GM20431 (cell line): ENCODE results near the gene ADGRG7.
"Not testable (repeated sequence)": the region's sequence is repeated elsewhere in the genome, so short reads cannot be mapped to it uniquely, and the experiment has no call there.

ENCODE experiments used
- in situ Hi-C: fragments of 300-500 bp; cut with MseI, MboI; formaldehyde crosslinking; loops from one replicate; pipeline ENCODE4 v1.15.0; 2020; ENCODE audit warnings: low sequenced_read_pairs; ENCODE audit not compliant: unreplicated experiment

The ADGRG7 gene

DNA sequence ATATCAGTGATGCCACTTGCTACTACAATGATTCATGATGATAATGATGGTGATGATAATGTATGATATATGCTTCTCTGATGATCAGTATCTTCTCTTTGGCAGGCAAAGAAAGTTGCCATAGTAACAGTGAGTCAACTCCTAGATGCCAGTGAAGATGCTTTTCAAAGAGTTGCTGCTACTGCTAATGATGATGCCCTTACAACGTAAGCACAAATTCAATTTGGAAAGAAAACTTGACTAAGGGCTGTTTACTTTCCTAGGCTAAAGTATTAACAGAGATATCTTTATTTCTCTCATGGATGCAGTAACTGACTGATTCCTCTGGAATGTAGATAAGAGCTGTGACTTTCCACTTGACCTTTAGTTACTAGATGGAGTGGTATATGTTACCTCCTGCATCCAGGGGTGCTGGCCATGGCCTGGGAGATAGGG lies 27.8 kb downstream of the ADGRG7 start:
- in situ Hi-C loops: no loop called here

DNA sequence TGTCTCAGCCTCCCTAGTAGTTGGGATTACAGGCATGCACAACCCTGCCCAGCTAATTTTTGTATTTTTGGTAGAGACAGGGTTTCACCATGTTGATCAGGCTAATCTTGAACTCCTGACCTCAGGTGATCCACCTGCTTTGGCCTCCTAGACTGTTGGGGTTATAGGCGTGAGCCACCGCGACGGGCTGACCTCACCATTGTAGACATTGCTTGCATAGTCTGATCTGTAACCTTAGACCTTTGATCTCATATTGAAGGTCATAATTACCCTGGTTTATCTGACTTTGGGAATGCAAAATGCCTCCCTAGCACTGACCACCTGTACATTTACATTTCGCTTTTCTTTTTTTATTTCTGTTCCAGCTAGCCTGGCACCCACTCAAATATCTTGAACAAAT lies 31.2 kb downstream of the ADGRG7 start:
- in situ Hi-C loops: no loop called here

DNA sequence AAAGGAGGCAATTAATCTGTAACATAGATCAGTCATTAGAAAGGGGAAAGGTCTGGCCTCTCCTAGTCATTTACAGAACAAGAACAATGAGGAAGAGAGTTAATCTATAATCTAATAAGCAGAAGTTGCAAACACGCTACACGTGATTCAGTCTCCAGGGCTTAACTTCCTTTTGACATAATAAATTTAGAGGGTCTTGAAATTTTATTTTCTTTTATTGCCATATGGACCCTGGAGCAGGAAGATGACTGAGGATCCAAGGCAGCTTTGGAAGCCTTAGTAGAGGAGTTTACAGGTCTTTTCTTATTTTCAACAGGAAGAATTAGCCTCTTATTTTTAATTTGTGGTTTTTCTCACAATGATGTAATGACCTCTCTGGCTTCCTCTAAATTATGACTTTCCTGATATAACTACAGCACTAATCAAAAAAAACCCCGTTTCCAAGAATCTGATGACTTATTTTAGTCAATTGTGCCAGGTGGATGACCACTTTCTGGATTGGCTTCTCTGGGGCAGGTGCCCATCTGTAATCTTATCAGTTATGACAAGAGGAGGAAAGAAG lies 32.2 kb downstream of the ADGRG7 start:
- in situ Hi-C loops: no loop called here

DNA sequence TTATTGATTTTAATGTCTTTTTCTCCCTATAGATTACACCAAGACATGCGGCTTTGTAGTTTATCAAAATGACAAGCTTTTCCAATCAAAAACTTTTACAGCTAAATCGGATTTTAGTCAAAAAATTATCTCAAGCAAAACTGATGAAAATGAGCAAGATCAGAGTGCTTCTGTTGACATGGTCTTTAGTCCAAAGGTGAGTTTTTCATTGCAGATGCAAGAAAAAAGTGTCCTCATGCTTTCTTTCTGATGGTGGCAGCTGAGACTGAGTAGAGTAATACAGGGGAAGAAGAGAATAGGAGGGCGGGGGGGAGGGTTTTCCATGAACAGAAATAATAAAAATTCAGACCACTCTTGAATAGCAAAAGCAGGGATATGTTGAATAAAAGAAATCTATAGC lies 36.5 kb downstream of the ADGRG7 start:
- in situ Hi-C loops: no loop called here

DNA sequence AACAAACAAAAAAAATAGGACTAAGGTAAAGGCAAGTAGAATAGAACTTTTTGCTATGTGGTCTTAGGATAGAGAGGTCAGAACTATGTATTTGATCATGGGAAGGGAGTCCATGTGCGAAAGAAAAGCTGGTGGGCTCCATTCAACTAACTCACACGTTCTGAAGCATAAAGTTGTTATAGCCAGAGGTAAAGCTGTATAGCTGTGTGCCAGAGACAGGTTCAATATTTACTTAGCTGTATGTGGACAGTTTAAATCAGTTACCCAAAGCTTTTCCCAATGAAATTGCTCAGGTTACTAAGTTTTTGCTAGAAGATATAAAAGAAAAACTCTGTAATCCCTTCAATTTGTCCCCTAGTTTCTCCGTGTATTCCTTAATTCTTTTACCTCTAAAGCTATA lies 37.8 kb downstream of the ADGRG7 start:
- in situ Hi-C loops: no loop called here

DNA sequence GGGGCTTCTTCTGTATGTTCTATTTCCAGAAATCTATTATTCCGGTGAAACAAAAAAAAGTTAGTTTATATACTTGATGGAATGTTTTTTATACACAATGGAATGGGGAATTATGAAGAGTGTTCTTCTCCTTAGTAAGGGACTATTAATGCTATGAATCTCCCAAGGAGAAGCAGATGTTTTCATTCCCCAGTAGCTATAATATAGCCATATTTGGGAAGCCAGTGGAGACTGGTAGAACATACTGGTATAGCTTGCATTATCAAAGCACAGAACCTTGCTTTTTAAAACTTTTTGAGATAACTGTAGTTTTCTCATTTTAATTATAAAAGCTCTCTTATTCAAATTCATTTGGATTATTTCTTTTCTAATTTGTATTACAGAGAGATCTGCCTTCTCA lies 38.3 kb downstream of the ADGRG7 start:
- in situ Hi-C loops: no loop called here

DNA sequence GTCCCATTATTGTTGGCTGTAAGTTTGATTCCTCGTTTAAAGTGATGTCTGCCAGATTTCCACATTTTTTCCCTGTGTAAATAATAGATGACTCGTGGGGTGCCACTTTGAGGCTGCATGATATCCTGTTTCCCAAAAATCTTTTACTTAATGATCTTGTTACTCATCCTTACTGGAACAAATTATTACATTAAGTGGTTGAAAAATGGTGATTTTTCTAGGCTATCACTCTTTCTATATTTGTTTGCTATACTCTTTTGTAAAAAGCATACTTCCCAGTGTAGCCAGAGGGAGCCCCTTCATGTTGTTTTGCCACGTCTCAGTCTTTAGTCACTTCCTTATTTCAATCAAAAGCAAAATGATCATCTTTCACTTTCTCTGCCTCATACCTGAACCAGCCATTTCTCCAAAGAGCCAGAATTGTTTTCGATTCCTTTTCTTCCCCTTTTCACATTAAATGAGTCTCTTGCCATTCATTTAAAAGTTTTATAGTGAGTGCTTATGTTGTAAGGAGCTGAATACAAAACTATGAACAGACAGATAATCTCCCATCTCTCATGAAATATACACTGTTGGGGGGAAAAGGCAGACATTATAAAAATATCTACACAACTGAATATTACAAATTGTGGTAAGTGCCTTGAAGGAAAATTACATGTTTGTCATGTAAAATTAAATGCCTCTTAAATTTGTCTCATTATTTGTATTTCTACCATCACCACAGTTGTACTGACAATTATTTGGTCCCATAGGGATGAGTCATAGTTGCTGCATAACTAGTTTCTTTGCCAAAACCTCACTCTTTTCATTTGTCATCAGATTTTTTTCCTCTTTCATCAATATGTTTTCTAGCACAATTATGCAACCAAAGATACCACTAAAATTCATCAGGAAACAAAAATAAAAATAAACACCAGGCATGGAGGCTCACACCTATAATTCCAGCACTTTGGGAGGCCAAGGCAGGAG lies 41.5 kb downstream of the ADGRG7 start:
- in situ Hi-C loops: no loop called here

DNA sequence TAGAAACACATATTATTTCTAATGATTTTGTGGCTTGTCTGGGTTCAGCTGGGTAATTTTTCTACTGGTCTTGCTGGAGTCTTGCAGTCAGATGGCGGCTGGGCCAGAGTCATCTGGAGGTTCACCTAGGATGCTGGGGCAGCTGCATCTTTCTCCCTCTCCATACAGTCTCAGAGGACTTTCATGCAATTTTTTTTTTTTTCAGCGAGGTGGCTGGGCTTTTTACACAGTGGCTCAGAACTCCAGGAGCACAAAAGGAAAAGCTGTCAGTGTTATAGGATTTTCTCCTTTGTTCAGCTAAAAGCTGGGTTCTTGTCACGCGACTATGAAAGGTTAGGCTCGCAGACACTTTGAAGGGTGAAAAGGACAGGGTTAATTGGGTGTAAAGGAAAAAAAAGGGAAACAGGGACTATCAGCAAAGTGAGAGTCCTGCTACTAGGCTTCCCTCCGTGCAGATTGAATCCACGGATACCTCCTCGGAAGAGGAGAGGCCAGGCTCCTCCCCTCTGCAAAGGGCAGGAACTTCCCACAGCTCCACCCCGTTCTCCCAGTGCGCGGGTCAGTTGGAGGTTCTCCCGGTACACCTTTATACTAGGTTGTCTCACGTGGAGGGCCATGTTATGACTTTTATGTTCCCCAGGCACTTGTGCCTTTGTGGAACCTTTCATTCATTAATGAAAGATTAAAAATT lies 44.3 kb downstream of the ADGRG7 start:
- in situ Hi-C loops: no loop called here

DNA sequence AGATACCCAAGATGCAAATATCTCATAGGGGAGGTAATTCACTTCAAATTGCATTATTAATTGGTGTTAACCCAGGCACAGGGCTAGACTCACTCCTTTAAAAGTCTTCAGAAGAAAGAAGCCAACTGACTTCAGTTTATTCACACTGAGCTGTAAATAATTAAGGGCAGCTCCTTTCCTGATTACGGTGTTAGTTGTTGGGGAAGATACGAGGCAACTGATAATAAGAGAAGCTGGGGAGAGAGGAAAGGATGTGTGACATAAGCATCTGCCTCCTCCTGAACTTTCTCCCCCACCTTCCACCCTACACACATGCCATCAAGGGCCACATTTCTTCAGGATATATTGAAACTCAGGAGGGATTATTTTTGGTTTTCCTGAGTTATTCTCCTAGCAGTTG lies 47.5 kb downstream of the ADGRG7 start:
- in situ Hi-C loops: no loop called here

DNA sequence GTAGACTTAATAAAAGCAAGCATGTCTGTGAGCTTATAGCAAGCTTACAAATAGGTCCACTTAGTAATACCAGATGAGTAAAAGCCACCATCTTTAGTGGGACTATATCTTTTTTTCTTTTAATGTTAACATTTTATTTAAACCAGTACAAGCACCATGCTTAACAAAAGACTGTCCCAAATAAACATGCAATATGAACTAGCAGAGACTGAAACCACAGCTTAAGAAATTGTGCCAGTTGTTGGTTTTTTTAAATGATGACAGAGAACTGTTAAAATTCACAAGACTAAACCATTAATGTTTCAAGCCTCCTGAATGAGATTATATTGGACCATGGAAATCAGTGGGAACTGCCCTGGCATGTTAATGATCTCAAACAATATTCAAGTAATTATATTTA lies 51.9 kb downstream of the ADGRG7 start:
- in situ Hi-C loops: not testable (repeated sequence)

DNA sequence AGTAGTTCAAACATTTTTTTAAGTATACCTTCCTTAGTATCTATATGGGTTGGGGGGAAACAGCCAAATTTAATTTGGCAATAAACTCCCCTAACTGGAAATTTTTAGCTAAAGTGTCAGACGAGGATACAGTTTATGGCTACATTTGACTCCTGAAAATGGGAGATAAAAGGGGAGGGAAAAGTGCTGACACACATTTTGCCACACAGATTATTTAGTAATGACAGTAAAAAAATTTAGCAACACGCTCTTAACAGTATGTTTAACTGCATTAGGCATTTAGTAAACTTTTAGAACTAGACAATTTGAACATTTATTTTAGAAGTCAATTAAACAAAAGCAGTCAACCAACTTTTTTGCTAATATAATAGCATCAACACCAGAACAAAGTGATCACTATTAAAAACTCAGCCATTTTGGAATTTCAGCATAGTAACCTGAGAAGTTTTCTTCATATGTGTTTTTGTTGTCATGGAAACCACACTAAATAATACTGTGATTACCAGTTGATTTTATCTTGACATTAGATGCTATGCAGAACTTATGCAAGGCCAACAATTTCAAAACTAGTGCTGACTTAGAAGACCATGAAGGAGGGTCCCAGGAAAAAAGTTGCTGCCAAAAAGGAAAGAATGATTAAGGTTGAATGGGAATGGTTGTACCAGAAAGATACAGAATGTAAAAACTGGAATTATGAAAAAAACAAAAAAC lies 52.9 kb downstream of the ADGRG7 start:
- in situ Hi-C loops: no loop called here

DNA sequence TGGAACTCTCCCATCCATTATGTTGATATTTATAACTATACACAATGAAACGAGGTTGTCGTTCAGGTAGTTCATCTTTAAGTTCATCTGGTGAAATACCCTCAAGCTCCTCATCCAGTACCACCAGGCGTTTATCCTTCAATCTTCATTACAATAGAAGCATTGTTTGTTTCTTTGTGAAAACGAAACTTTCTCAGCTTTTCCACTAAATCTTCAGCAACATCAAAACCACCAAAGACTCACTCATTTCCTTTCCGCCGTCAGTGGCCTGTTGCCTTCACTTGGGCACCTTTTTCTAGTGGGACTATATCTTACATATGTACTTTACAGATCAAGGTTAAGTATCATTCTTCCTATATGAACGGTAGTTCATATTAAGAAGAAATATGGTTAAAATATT lies 55.8 kb downstream of the ADGRG7 start:
- in situ Hi-C loops: no loop called here

DNA sequence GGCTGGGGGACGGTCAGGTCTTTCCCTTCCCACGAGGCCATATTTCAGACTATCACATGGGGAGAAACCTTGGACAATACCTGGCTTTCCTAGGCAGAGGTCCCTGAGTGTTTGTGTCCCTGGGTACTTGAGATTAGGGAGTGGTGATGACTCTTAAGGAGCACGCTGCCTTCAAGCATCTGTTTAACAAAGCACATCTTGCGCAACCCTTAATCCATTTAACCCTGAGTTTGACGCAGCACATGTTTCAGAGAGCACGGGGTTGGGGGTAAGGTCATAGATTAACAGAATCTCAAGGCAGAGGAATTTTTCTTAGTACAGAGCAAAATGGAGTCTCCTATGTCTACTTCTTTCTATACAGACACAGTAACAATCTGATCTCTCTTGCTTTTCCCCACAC lies 57.3 kb downstream of the ADGRG7 start:
- in situ Hi-C loops: not testable (repeated sequence)

DNA sequence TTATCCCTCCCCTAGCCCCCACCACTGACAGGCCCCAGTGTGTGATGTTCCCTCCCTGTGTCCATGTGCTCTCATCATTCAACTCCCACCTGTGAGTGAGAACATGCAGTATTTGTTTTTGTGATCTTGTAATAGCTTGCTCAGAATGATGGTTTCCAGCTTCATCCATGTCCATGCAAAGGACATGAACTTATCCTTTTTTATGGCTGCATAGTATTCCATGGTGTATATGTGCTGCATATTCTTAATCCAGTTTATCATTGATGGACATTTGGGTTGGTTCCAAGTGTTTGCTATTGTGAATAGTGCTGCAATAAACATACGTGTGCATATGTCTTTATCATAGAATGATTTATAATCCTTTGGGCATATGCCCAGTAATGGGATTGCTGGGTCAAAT lies 57.9 kb downstream of the ADGRG7 start:
- in situ Hi-C loops: not testable (repeated sequence)

DNA sequence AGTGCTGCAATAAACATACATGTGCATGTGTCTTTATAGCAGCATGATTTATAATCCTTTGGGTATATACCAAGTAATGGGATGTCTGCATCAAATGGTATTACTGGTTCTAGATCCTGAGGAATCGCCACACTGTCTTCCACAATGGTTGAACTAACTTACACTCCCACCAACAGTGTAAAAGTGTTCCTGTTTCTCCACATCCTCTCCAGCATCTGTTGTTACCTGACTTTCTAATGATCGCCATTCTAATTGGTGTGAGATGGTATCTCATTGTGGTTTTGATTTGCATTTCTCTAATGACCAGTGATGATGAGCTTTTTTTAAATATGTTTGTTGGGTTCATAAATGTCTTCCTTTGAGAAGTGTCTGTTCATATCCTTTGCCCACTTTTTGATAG lies 61.6 kb downstream of the ADGRG7 start:
- in situ Hi-C loops: not testable (repeated sequence)

DNA sequence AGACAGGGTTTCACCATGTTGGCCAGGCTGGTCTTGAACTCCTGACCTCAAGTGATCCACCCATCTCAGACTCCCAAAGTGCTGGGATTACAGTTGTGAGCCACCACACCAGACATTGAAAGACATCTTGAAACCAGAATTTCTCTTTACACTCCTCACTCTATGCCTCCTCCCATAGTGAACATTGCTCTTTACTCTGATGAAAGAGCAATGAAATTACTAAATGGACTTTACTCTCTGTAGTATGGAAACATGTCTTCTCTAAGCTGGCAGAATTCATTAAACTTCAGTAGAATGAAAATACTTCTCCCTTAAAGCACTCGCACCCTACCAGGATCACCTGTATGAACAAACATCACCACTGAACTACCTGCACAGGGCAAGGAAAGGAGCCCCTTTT lies 72.1 kb downstream of the ADGRG7 start:
- in situ Hi-C loops: no loop called here

DNA sequence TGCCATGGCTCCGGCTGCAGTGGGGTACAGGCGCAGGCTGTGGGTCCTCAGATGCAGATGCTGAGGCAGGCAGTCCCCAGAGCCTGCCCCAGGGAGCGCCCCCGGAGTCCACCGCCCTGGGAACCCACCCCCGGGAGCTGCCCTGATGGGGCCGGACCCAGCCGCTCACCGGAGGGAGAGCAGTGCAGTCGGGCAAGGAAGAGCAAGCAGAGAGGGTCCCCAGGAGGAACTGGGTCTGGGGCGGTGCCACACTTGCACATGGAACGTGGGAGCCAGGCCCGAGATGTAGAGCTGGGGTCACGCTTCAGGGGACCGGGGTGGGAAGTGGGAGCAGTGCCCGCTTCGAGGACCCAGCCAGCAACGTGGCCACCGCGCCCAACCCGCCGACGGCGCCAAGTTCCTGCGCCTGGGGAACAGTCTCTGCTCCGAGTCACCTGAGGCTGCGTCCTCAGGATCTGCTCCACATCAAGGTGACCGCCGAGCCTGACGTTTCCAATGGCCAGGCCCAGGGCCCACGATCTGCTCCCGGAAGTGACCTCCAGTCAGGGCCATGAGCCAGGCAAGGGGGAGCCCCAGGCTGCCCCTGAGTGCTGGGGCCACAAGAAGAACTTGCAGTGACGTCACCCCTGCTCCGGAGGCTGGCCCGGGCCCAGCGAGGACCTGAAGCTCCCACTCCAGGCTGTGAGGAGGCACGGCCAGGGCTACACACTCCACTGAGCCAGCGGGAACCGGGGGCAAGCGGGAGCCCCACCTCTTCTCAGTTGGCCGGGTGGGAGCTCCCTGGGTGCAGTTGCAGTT lies 72.9 kb downstream of the ADGRG7 start:
- in situ Hi-C loops: no loop called here

DNA sequence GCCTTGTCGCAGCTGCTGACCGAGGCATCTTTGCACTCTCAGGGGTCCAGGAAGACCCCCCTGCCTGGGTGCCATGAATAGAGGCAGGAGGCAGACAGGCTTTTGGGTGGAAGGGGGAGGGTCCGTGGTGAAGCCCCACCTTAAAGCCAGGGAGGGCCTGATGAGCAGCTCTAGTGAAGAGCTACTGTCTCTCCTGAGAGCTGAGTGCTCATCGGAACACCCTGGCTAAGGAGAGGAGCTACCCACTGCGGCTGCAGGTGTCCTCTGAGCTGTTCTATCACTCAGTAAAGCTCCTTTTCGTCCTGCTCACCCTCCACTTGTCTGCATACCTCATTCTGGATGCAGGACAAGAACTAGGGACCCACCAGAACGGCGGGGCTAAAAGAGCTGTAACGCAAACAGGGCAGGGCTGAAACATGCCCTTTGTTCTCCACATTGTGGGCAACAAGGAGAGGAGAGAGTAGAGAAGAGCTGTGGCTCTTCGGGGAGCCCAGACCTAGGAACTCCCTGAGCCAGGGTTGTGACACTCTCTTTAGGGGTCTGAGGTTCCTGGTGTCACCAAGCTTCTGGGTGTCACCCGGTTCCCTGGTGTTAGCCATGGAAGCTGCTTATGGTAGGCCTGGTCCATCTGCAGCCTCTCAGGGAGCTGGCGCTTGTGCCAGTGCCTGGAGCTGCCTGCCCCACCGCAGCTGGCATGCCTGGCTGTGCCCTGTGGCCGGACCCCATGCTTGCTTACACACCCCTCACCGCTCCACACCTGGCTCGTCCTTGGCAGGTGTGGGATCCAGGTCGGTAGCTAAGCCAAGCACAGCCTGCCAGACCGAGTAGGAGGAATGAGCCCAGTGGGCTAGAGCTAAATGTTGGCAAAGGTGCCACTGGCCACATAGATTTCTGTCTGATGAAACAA lies 73.7 kb downstream of the ADGRG7 start:
- in situ Hi-C loops: no loop called here

DNA sequence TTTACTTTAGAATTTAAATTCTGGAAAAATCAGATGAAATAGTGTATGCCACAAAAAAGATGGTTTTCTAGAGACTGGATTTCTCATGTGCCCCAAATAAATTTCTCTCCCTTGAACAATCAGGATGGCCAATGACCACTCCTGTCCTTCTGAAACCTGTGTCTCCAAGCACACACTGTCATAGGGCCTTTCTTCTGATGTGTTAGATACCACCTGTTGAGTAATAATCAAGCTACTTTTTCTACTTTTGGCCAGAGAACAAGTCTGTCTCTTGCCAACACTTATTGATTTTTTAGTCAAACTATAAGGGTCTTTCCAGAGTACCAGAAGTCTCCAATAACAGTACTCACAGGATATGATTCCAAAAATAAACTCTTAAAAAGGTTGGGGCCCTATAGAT lies 83.8 kb downstream of the ADGRG7 start:
- in situ Hi-C loops: no loop called here
